Gastrocnemius medialis (tissue), 4 donors: ENCODE results near the gene LYST. TPM values are rescaled to one million over a fixed set of nuclear protein-coding genes. Genes with fewer than 3 reads are reported as not detected.
A peak's percentile ranks its signal among the peaks of the same experiment; 100 is the strongest.

Experiments
- ATAC-seq, 2 donors: fragments of 150-250 bp; one replicate each; pipeline ENCODE4 v1.9.1; 2016
- DNase-seq, 2 donors: peaks; one replicate each; pipeline ENCODE4 v3.0.0-alpha.2; 2019
- H3K27ac ChIP-seq, 4 donors: fragments of 200-600 bp; sonication (generic); 1 replicate in 1 of 4; 2 replicates in 3 of 4; pipeline ENCODE4 v1.5.1; 2016 to 2018; ENCODE audit warnings: mild to moderate bottlenecking in 2 of 4, moderate library complexity in 1 of 4
- H3K27me3 ChIP-seq, 3 donors: fragments of 200-600 bp; sonication (generic) in 2 of 3; 1 replicate in 1 of 3; 2 replicates in 2 of 3; pipeline versions ENCODE4 v1.5.1 to v1.6.0; 2016 to 2019; ENCODE audit warnings: mild to moderate bottlenecking in 1 of 3, moderate library complexity in 1 of 3
- H3K36me3 ChIP-seq, 2 donors: fragments of 200-600 bp; sonication (generic) in 1 of 2; one replicate each; pipeline ENCODE4 v1.5.1; 2017 to 2018
- H3K4me1 ChIP-seq, 2 donors: fragments of 200-600 bp; sonication (generic) in 1 of 2; one replicate each; pipeline ENCODE4 v1.5.1; 2016 to 2017; ENCODE audit warnings: mild to moderate bottlenecking in 2 of 2
- H3K4me3 ChIP-seq, 4 donors: fragments of 200-600 bp; sonication (generic) in 3 of 4; 1 replicate in 1 of 4; 2 replicates in 3 of 4; pipeline ENCODE4 v1.5.1; 2016 to 2019; ENCODE audit warnings: mild to moderate bottlenecking in 2 of 4
- H3K9me3 ChIP-seq, 3 donors: fragments of 200-600 bp; sonication (generic) in 2 of 3; 1 replicate in 1 of 3; 2 replicates in 2 of 3; pipeline ENCODE4 v1.5.1; 2016 to 2019
- CTCF ChIP-seq, 5 experiments: fragments of 450-650 bp in 3 of 5; fragments of 200-600 bp in 2 of 5; sonication (generic) in 2 of 5; IDR thresholded peaks in 4 of 5; conservative IDR thresholded peaks in 1 of 5; 1 replicate in 4 of 5; 2 replicates in 1 of 5; pipeline ENCODE4 v1.5.1; 2016 to 2019; ENCODE audit warnings: antibody characterized with exemption in 5 of 5, mild to moderate bottlenecking in 3 of 5, moderate library complexity in 3 of 5
- POLR2A ChIP-seq, 2 donors: fragments of 450-650 bp; IDR thresholded peaks; one replicate each; pipeline ENCODE4 v1.6.1; 2017; ENCODE audit warnings: antibody characterized with exemption in 2 of 2, mild to moderate bottlenecking in 2 of 2, moderate library complexity in 2 of 2
- in situ Hi-C, 4 donors: fragments of 200-750 bp; cut with MboI; loops; one replicate each; pipeline versions ENCODE4 v1.15.0 to v1.8.0; 2017; ENCODE audit warnings: low sequenced_read_pairs in 4 of 4
- intact Hi-C: fragments of 100-400 bp; cut with DNase I; formaldehyde crosslinking; loops from one replicate; pipeline ENCODE4 v1.15.1; 2023; ENCODE audit warnings: low total_unique reads
- total RNA-seq, 4 donors: library from RNA; depleted of rRNA; stranded (reverse); fragments of >200 nt; gene quantifications; one replicate each; pipeline versions ENCODE4 v1.1.0 to v1.2.3, GENCODE V29; 2016

LYST gene
- total RNA-seq, 4 donors from 2014 or later = 6.6 to 21.9 (median 10.7) TPM

GRCh38 chr1:235739124-235739523 lies 127.6 kb downstream of the LYST start:
- H3K27me3 ChIP-seq = no peaks in the 10 kb centered on the region
- no peaks in the 10 kb centered on the region for H3K9me3 ChIP-seq
- DNase-seq (no peak), ATAC-seq (peak in 1 of 2 donors; percentile 73)
- in situ Hi-C loops = no loop called here
- TF ChIP-seq CTCF (IDR thresholded peaks at IDR 0.05 in 4 of 5, conservative IDR thresholded peaks at IDR 0.05 in 1 of 5) (no peak), POLR2A (IDR thresholded peaks at IDR 0.05) (no peak)
- H3K27ac ChIP-seq = no peak overlapping the region
- intact Hi-C loops = no loop called here
- peaks cover 0 to 21% of the 10 kb centered on the region in 2 donors for H3K36me3 ChIP-seq
- no peak overlapping the region for H3K4me3 ChIP-seq
- no peaks in the 10 kb centered on the region for H3K4me1 ChIP-seq

- ATAC-seq (no peak), DNase-seq (no peak)
- in situ Hi-C loops (no loop called here), intact Hi-C loops (no loop called here)
- Histone ChIP-seq H3K4me1 (no peaks in the 10 kb centered on the region), H3K4me3 (no peak overlapping the region), H3K36me3 (peaks cover 0 to 12% of the 10 kb centered on the region in 2 donors), H3K9me3 (no peaks in the 10 kb centered on the region), H3K27me3 (no peaks in the 10 kb centered on the region), H3K27ac (no peak overlapping the region)
- TF ChIP-seq POLR2A (IDR thresholded peaks at IDR 0.05) (no peak), CTCF (IDR thresholded peaks at IDR 0.05 in 4 of 5, conservative IDR thresholded peaks at IDR 0.05 in 1 of 5) (no peak)
Measured at GRCh38 chr1:235737751-235738150, 129.0 kb downstream of the LYST start.

- DNase-seq = no peak
- intact Hi-C loops (no loop called here), in situ Hi-C loops (no loop called here)
- no peaks in the 10 kb centered on the region for H3K4me1 ChIP-seq
- ATAC-seq = no peak
- H3K27ac ChIP-seq = no peak overlapping the region
- no peaks in the 10 kb centered on the region for H3K27me3 ChIP-seq
- no peak for TF ChIP-seq CTCF (IDR thresholded peaks at IDR 0.05 in 4 of 5, conservative IDR thresholded peaks at IDR 0.05 in 1 of 5)
- TF ChIP-seq POLR2A (IDR thresholded peaks at IDR 0.05) = no peak
- H3K4me3 ChIP-seq = no peak overlapping the region
- peaks cover 0 to 7% of the 10 kb centered on the region in 2 donors for H3K36me3 ChIP-seq
- H3K9me3 ChIP-seq = no peaks in the 10 kb centered on the region
Measured at GRCh38 chr1:235736263-235736662, 130.4 kb downstream of the LYST start.

- TF ChIP-seq CTCF (IDR thresholded peaks at IDR 0.05 in 4 of 5, conservative IDR thresholded peaks at IDR 0.05 in 1 of 5) = no peak
- no peaks in the 10 kb centered on the region for H3K4me1 ChIP-seq
- in situ Hi-C loops = no loop called here
- intact Hi-C loops = no loop called here
- H3K36me3 ChIP-seq = peaks cover 0 to 7% of the 10 kb centered on the region in 2 donors
- DNase-seq (no peak), ATAC-seq (no peak)
- H3K9me3 ChIP-seq = no peaks in the 10 kb centered on the region
- H3K27me3 ChIP-seq = no peaks in the 10 kb centered on the region
- H3K27ac ChIP-seq = no peak overlapping the region
- H3K4me3 ChIP-seq = no peak overlapping the region
Measured at GRCh38 chr1:235735621-235736020, 131.1 kb downstream of the LYST start.

- Histone ChIP-seq H3K27ac (no peak overlapping the region), H3K4me1 (no peaks in the 10 kb centered on the region), H3K4me3 (no peak overlapping the region), H3K27me3 (no peaks in the 10 kb centered on the region), H3K9me3 (no peaks in the 10 kb centered on the region), H3K36me3 (peaks cover 0 to 12% of the 10 kb centered on the region in 2 donors)
- TF ChIP-seq CTCF (IDR thresholded peaks at IDR 0.05 in 4 of 5, conservative IDR thresholded peaks at IDR 0.05 in 1 of 5) (no peak), POLR2A (IDR thresholded peaks at IDR 0.05) (no peak)
- in situ Hi-C loops = no loop called here
- no peak for DNase-seq
- no peak for ATAC-seq
- intact Hi-C loops = no loop called here
Measured at GRCh38 chr1:235734335-235734734, 132.4 kb downstream of the LYST start.
